DOHH2 (cell line): ENCODE results near the gene KRTAP5-7.

Source experiments
- H3F3A ChIP-seq: fragments of 200-600 bp; sonication (generic), shearing (Covaris generic); 2 replicates; pipeline ENCODE4 v1.6.0; 2016; ENCODE audit warnings: antibody characterized with exemption, mild to moderate bottlenecking; ENCODE audit not compliant: control insufficient read depth, insufficient read depth
- H3K27ac ChIP-seq: fragments of 200-600 bp; sonication (generic); 2 replicates; pipeline ENCODE4 v1.5.1; 2014; ENCODE audit warnings: low read depth, mild to moderate bottlenecking, low read length, moderate library complexity
- H3K27me3 ChIP-seq: fragments of 200-600 bp; sonication (generic); 2 replicates; pipeline ENCODE4 v1.6.1; 2014; ENCODE audit warnings: mild to moderate bottlenecking, low read length, mixed read lengths; ENCODE audit not compliant: control insufficient read depth
- H3K36me3 ChIP-seq: fragments of 200-600 bp; sonication (generic); 2 replicates; pipeline ENCODE4 v1.6.1; 2014; ENCODE audit warnings: mild to moderate bottlenecking, low read length, moderate library complexity, mixed read lengths; ENCODE audit not compliant: control insufficient read depth
- H3K4me1 ChIP-seq: fragments of 200-600 bp; sonication (generic); 2 replicates; pipeline ENCODE4 v1.6.1; 2014; ENCODE audit warnings: mild to moderate bottlenecking, low read length, mixed read lengths; ENCODE audit not compliant: control insufficient read depth
- H3K4me2 ChIP-seq: fragments of 200-600 bp; sonication (generic); 2 replicates; pipeline ENCODE4 v1.6.0; 2014; ENCODE audit warnings: mild to moderate bottlenecking, low read length, moderate library complexity
- H3K4me3 ChIP-seq: fragments of 200-600 bp; sonication (generic); 2 replicates; pipeline ENCODE4 v1.5.1; 2014; ENCODE audit warnings: mild to moderate bottlenecking, low read length, mixed read lengths
- H3K79me2 ChIP-seq: fragments of 200-600 bp; sonication (generic); 2 replicates; pipeline ENCODE4 v1.6.1; 2014; ENCODE audit warnings: mild to moderate bottlenecking, low read length, mixed read lengths; ENCODE audit not compliant: control insufficient read depth
- H3K9me2 ChIP-seq: fragments of 200-600 bp; sonication (generic); replicated peaks from 2 replicates; pipeline ENCODE4 v1.6.1; 2014; ENCODE audit warnings: mild to moderate bottlenecking, low read length, mixed read lengths; ENCODE audit not compliant: control insufficient read depth
- H3K9me3 ChIP-seq: fragments of 200-600 bp; sonication (generic); 2 replicates; pipeline ENCODE4 v1.6.1; 2014; ENCODE audit warnings: antibody characterized with exemption, low read length, mixed read lengths; ENCODE audit not compliant: control insufficient read depth, insufficient read depth
- H4K20me1 ChIP-seq: fragments of 200-600 bp; sonication (generic); 2 replicates; pipeline ENCODE4 v1.6.0; 2014; ENCODE audit warnings: low read depth, mild to moderate bottlenecking, antibody characterized with exemption, low read length, moderate library complexity; ENCODE audit not compliant: control insufficient read depth, insufficient read depth
- EZH2phosphoT487 ChIP-seq: fragments of 200-600 bp; sonication (generic); IDR thresholded peaks from 2 replicates; pipeline ENCODE4 v1.6.1; 2017; ENCODE audit warnings: borderline replicate concordance, mild to moderate bottlenecking, antibody characterized with exemption, low read length, moderate library complexity, mixed read lengths
- TF ChIP-seq, protein P1 (sequence below): fragments of 200-600 bp; sonication (generic); IDR thresholded peaks from one replicate; pipeline ENCODE4 v1.5.1; 2014; ENCODE audit warnings: antibody characterized with exemption, mild to moderate bottlenecking, low read depth, low read length; ENCODE audit not compliant: poor library complexity, severe bottlenecking

KRTAP5-7 gene

DNA sequence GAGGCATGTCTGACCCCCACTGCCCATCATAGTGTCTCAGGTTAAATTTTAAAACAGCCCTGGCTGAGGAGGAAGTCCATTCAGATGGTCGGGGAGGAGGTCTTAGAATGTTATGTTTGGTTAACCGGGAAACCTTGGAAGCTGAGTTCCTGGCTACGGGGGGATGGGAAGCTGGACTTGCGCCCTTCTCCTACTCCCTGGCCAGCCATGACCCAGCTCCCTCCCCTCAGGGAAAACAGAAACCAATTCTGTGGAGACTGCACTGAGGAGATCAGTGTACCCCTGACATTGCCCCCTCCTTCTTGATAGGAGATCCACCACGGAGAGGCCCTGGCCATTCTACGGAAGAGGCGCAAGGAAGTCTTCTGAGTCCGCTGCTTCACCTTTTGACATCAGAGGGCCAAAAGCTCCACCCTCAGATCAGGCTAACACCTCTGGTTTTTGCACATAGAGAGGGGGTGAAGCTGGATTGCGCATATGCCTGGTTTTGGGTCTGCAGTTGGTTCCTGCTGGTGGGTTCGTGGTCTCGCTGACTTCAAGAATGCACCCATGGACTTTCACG lies 18.4 kb downstream of the KRTAP5-7 start:
- Histone ChIP-seq H3K27me3 (peaks cover 30% of the 10 kb centered on the region), H3K4me2 (no peak overlapping the region), H3K4me1 (no peaks in the 10 kb centered on the region), H3K9me2 (no peaks in the 10 kb centered on the region), H3F3A (no peaks in the 10 kb centered on the region), H4K20me1 (no peaks in the 10 kb centered on the region), H3K4me3 (no peak overlapping the region), H3K36me3 (no peaks in the 10 kb centered on the region), H3K79me2 (no peaks in the 10 kb centered on the region), H3K9me3 (peaks cover 3% of the 10 kb centered on the region), H3K27ac (no peak overlapping the region)
- no peak for TF ChIP-seq EZH2phosphoT487

DNA sequence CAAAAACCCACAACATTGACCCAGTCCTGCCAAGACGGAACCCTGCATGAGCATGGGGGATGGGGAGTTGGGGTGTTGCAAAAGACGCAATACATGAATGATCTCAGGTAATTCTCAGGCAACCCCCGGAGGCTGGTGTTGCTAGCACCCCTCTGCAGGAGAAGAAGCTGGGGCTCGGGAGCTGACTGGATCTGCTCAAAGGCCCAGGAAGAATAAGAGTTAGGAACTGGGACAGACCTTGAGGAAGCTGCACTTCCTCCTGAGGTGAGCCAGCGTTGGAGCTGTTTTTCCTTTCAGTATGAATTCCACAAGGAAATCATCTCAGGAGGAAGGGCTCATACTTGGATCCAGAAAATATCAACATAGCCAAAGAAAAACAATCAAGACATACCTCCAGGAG lies 21.1 kb downstream of the KRTAP5-7 start, which contains the start of gene KRTAP5-9:
KRTAP5-9 (plus strand) TSS at position 301 of the 400 bp plus-strand sequence. CDS start 238 bp downstream, outside the sequence.
- H3K9me3 ChIP-seq = no peaks in the 10 kb centered on the region; the same call in 1 of the 2 replicates
- no peak within 1 kb of the TSS for H3K4me3 ChIP-seq
- TF ChIP-seq, protein P1, sequence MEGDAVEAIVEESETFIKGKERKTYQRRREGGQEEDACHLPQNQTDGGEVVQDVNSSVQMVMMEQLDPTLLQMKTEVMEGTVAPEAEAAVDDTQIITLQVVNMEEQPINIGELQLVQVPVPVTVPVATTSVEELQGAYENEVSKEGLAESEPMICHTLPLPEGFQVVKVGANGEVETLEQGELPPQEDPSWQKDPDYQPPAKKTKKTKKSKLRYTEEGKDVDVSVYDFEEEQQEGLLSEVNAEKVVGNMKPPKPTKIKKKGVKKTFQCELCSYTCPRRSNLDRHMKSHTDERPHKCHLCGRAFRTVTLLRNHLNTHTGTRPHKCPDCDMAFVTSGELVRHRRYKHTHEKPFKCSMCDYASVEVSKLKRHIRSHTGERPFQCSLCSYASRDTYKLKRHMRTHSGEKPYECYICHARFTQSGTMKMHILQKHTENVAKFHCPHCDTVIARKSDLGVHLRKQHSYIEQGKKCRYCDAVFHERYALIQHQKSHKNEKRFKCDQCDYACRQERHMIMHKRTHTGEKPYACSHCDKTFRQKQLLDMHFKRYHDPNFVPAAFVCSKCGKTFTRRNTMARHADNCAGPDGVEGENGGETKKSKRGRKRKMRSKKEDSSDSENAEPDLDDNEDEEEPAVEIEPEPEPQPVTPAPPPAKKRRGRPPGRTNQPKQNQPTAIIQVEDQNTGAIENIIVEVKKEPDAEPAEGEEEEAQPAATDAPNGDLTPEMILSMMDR = no peak
- no peak for TF ChIP-seq EZH2phosphoT487
- H4K20me1 ChIP-seq = no peaks in the 10 kb centered on the region
- H3K79me2 ChIP-seq = no peaks in the 10 kb centered on the region
- no peaks in the 10 kb centered on the region for H3K36me3 ChIP-seq
- peaks cover 35% of the 10 kb centered on the region for H3K27me3 ChIP-seq
- H3K4me2 ChIP-seq = no peak within 1 kb of the TSS
- H3K27ac ChIP-seq = no peak within 1 kb of the TSS
- no peaks in the 10 kb centered on the region for H3F3A ChIP-seq
- no peaks in the 10 kb centered on the region for H3K4me1 ChIP-seq
- no peaks in the 10 kb centered on the region for H3K9me2 ChIP-seq

DNA sequence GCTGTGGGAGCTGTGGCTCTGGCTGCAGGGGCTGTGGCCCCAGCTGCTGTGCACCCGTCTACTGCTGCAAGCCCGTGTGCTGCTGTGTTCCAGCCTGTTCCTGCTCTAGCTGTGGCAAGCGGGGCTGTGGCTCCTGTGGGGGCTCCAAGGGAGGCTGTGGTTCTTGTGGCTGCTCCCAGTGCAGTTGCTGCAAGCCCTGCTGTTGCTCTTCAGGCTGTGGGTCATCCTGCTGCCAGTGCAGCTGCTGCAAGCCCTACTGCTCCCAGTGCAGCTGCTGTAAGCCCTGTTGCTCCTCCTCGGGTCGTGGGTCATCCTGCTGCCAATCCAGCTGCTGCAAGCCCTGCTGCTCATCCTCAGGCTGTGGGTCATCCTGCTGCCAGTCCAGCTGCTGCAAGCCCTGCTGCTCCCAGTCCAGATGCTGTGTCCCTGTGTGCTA lies 21.7 kb downstream of the KRTAP5-7 start:
- TF ChIP-seq, protein P1 = no peak
- no peak overlapping the region for H3K27ac ChIP-seq
- H3K9me3 ChIP-seq = no peaks in the 10 kb centered on the region; the same call in 1 of the 2 replicates
- H3K27me3 ChIP-seq = peaks cover 29% of the 10 kb centered on the region
- no peaks in the 10 kb centered on the region for H3K79me2 ChIP-seq
- H4K20me1 ChIP-seq = no peaks in the 10 kb centered on the region
- no peaks in the 10 kb centered on the region for H3K4me1 ChIP-seq
- no peaks in the 10 kb centered on the region for H3F3A ChIP-seq
- H3K36me3 ChIP-seq = no peaks in the 10 kb centered on the region
- no peaks in the 10 kb centered on the region for H3K9me2 ChIP-seq
- no peak overlapping the region for H3K4me3 ChIP-seq
- no peak overlapping the region for H3K4me2 ChIP-seq

DNA sequence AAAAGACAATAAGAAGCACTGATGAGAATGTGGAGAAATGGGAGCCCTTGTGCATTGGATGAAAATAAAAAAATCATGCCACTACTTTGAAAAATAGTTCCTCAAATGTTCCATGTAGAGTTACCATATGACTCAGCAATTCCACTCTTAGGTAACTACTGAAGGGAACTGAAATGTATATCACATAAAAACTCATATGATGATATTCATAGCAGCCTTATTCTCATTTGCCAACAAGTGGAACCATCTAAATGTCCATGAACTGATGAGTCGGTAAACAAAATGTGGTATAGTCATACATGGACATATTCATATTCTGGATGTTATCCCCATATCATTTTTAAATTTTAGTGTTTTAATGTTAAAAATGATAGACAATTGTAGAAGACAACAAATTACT lies 24.6 kb downstream of the KRTAP5-7 start:
- no peak for TF ChIP-seq EZH2phosphoT487
- TF ChIP-seq, protein P1 = no peak

More for the DNA sequence above, 24.6 kb downstream of the KRTAP5-7 start:
- Histone ChIP-seq H3K9me3 (no peaks in the 10 kb centered on the region), H3K4me3 (no peak overlapping the region), H3K4me1 (no peaks in the 10 kb centered on the region), H3K79me2 (no peaks in the 10 kb centered on the region), H3K4me2 (no peak overlapping the region), H3F3A (no peaks in the 10 kb centered on the region), H3K27ac (no peak overlapping the region), H3K9me2 (no peaks in the 10 kb centered on the region), H3K27me3 (peaks cover 32% of the 10 kb centered on the region), H4K20me1 (no peaks in the 10 kb centered on the region), H3K36me3 (no peaks in the 10 kb centered on the region)
